NCI-H345 treated with DMSO at 0.1 percent for 48 hours (cell line): Measurements from ENCODE around the gene ADGRE2.
"Not testable (repeated sequence)": the region's sequence is repeated elsewhere in the genome, so short reads cannot be mapped to it uniquely, and the experiment has no call there.

ENCODE experiments used
- DNase-seq: peaks from one replicate; lab custom pipeline; 2025; ENCODE audit not compliant: unreplicated experiment; lab: John Stamatoyannopoulos, UW

The ADGRE2 gene

DNA sequence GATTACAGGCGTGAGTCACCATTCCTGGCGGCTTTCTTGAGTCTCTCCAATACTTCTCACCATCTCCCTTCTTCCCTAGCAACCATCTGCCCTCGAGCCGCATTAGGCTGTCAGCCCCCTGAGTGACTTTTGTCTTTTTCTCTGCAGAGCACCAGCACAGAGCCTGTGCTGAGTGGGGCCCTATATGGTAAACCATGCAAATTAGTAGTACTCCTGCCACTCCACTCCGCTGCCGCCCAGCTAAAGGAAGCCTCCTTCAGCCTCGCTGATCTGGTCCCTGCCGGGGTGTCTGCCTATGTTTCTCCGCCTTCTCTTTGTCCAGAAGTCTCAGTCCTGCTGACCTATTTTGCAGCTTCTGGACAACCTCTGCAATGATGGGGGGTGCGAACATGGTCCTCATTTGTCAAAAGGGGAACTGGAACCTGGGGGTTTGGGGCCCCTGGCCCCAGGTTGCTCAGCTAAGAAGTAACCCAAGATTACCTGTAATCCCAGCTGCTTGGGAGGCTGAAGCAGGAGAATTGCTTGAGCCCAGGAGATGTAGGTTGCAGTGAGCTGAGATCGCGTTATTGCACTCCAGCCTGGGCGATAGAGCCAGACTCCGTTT, 2.4 kb upstream of the ADGRE2 start:
- DNase-seq, result not testable (repeated sequence)

DNA sequence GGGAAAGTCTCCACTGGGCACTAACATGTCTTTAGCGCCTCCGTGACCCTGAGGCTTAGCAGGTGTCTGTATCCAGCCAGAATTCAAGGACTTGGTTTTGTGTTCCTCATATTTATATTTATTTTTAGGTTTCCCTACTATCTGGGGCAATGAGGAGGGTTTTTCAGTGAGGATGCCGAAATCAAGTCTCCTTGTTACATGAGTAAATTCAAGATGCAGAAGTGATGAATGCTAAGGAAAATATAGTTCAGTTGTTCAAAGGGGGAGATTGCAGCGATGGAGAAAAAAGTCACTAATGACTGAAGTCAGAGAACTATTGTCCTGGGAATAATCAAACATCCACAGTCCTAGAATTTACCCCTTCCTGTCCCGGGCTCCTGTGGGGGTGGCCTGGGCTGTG, 791 bp upstream of the ADGRE2 start:
- no peak for DNase-seq

DNA sequence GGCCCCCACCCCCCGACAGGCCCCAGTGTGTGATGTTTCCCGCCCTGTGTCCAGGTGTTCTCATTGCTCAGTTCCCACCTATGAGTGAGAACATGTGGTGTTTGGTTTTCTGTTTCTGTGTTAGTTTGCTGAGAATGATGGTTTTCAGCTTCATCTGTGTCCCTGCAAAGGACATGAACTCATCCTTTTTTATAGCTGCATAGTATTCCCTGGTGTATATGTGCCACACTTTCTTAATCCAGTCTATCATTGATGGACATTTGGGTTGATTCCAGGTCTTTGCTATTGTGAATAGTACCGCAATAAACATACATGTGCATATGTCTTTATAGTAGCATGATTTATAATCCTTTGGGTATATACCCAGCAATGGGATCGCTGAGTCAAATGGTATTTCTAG, 715 bp downstream of the ADGRE2 start:
- not testable (repeated sequence) for DNase-seq

GRCh38 chr19:14775869-14776586, 2.3 kb downstream of the ADGRE2 start:
- DNase-seq, result no peak

DNA sequence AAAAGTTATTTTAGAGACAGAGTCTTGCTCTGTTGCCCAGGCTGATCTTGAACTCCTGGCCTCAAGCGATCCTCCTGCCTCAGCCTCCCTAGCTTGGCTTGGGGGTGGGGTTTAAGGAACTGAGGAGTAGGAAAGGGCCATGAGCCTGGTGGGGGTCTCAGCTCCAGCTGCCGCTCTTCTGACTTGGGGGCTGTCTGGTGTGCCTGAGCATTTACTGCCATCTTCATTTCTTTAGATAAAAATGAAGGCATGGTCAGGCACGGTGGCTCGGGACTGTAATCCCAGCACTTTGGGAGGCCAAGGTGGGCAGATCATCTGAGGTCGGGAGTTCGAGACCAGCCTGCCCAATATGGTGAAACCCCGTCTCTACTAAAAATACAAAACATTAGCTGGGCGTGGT, 3.0 kb downstream of the ADGRE2 start:
- not testable (repeated sequence) for DNase-seq

- no peak for DNase-seq
These were observed 4.0 kb downstream of the ADGRE2 start for GRCh38 chr19:14774373-14774772.

- DNase-seq, result not testable (repeated sequence)
These were observed 4.6 kb downstream of the ADGRE2 start for GRCh38 chr19:14773722-14774121.

GRCh38 chr19:14772995-14773394, 5.4 kb downstream of the ADGRE2 start:
- no peak for DNase-seq

DNA sequence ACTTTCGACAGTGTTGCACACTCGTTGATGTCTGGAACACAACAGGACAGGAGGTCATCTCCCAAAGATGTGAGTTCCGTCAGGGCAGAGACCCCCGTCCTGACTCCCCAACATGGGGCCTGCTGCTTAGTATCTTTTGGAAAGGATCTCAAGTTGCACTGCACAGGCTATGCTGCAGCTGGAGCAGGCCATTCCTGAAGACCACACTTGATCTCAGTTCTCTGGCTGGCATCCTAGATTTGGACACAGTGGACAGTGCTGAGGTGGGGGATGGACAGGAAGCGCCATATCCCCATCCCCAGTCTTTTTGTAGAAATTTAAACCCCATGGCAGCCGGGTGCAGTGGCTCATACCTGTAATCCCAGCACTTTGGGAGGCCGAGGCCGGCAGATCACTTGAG, 5.9 kb downstream of the ADGRE2 start:
- no peak for DNase-seq

DNA sequence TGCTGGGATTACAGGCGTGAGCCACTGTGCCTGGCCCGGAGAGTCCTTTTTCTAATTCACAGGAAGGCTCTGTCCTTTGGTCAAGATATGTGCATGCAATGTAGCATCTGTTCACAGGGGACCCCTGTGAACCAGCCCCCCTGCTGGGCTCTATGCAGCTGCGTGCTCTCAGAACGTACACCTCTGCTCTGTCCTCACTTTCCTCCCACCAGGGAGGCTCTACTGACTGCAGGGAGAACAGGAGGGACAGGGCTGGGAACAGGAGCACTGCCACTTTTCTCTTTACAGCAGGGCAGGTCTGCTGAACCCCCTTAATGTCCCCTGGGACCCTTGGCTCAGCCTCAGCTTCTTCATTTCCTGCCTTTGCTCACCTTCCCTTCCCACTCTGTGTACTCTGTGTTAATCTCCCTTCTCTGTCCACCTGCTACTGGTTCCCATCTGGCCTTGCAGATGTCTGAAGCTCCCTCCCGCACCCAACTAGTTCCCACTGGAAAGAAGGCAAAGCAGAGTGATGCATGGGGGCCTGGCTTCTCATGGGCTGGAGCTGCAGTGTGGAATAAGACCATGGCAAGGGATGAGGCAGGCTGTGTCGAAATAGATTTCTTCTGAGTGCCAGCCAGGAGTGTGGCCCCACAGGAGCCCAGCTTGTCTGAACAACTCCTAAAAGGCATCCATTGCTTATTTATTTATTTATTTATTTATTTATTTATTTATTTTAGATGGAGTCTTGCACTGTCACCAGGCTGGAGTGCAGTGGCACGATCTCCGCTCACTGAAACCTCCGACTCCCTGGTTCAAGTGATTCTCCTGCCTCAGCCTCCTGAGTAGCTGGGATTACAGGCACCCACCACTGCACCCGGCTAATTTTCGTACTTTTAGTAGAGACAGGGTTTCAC, 7.2 kb downstream of the ADGRE2 start:
- no peak for DNase-seq

GRCh38 chr19:14770136-14770535, 8.2 kb downstream of the ADGRE2 start:
- no peak for DNase-seq

DNA sequence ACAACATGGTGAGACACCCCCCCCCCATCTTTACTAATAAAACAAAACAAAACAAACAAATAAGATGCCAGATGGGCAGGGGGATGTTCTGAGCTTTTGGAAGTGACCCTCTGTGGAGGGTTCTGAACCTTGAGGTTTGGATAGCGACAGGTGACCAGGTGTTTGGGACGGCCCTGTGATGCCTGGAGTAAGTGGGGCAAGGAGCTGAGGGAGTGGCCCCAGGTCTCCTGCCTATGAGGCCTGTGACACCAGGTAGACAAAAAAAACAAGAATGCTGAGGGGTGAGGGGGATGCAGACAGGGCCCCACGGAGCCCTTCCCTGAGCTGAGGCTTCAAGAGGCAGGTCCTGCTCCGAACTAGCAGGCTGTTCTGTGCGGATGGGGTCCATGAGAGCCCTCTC, 9.2 kb downstream of the ADGRE2 start:
- no peak for DNase-seq

DNA sequence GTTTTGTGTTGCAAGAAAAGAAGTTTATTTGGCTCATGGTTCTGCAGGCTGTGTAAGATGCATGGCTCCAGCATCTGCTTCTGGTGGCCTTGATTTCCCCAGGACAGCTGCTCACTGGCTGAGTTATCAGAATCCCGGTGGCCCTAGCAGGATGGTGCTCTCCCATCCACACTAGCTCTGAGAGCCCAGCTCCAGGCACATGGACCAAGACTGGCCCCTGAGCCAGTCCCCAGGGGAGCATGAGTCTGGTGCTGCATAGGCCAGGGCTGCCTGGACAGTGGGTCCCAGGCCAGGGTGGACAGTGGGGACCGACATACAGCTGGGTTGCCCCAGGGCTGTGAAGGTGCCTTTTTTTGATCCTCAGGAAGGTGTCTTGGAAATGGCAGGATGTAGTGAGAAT, 10.4 kb downstream of the ADGRE2 start:
- DNase-seq, result no peak

GRCh38 chr19:14767466-14767971, 10.8 kb downstream of the ADGRE2 start:
- DNase-seq, result no peak

- DNase-seq, result not testable (repeated sequence)
These were observed 12.5 kb downstream of the ADGRE2 start for GRCh38 chr19:14765841-14766240.

GRCh38 chr19:14765403-14765802, 13.0 kb downstream of the ADGRE2 start:
- DNase-seq, result not testable (repeated sequence)

DNA sequence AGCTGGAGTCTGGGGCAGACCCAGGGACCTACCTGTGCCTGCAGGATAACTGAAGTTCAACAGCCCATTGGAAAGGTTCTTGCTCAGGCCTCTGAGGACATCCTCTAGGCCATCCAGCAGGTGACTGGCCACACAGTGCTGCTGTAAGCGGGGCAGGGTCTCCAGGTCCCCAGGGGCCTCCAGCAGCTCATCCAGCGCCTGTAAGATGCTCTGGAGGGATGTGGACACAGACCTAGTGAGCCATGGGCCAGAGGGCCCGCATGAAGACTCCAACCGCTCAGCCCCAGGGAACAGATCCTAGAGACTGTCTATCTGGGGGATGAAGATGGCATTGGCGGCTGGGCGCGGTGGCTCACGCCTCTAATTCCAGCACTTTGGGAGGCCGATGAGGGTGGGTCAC, 14.0 kb downstream of the ADGRE2 start:
- DNase-seq, result no peak

- DNase-seq, result no peak
These were observed 14.7 kb downstream of the ADGRE2 start for GRCh38 chr19:14763497-14764145.

GRCh38 chr19:14762111-14762510, 16.2 kb downstream of the ADGRE2 start:
- no peak for DNase-seq

DNA sequence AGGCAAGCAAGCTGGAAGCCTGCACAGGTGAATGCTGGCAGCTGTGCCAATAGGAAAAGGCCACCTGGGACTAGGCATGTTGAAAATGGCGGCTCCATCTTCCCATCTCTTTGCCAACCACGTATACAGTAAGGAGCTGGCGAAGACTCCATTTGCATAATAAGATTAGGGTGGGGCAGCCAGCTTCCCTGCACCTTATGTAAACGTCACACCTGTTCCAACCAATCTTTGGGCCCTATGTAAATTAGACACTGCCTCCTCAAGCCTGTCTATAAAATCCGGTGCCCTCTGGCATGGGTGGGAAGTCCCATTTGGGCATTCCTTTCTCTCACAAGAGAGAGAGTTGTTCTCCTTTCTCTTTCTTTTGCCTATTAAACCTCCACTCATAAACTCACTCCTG, 16.8 kb downstream of the ADGRE2 start:
- DNase-seq, result no peak

DNA sequence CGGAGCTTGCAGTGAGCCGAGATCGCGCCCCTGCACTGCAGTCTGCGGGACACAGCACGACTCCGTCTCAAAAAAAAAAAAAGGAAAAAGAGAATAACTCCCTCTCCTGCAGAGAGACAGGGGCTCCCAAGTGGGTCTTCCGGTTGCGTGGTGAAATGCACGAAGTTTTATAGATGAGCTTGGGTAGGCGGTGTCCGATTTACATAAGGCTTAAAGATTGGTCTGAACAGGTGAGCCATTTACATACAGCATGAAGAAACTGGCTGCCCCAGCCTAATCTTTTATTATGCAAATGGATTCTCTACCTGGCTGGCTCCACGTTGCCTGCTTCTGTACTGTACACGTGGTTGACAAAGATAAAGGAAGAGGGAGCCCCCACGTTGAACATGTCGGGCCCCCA, 19.5 kb downstream of the ADGRE2 start:
- DNase-seq, result no peak
